ENCODE measurements around the gene GRIK1. TPM values are rescaled to one million over a fixed set of nuclear protein-coding genes. Genes with fewer than 3 reads are reported as not detected.

The GRIK1 gene
- total RNA-seq, 2 experiments from 2014 or later: not detected

DNA sequence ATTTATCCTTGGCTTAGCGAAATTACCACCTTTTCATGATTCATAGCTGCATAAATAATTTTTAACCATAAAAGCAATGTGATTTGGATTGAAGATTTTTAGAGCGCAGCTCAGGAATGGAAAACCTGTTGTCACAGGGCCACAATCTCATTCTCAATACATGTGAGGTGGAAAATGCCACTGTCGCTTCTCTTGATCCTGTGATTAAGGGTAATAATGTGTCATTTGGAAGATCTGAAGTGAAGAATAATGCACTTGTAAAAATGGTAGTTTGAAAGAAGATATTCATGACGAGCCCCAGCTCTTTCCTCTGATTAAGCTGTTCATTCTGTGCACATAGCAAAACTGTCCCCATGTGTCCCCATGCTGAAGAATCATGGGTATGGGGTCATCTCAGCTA is 410.7 kb downstream of the GRIK1 start:
- Mint-ChIP-seq H3K27ac (no peak overlapping the region), H3K4me3 (no peak overlapping the region), H3K4me1 (ENCODE audit: low read depth) (no peaks in the 10 kb centered on the region), H3K36me3 (ENCODE audit: low read depth) (peaks cover 25% of the 10 kb centered on the region), H3K27me3 (no peaks in the 10 kb centered on the region), H3K9me3 (peaks cover 16% of the 10 kb centered on the region)
- DNase-seq (no peak), ATAC-seq (no peak)
- TF ChIP-seq, protein P1, sequence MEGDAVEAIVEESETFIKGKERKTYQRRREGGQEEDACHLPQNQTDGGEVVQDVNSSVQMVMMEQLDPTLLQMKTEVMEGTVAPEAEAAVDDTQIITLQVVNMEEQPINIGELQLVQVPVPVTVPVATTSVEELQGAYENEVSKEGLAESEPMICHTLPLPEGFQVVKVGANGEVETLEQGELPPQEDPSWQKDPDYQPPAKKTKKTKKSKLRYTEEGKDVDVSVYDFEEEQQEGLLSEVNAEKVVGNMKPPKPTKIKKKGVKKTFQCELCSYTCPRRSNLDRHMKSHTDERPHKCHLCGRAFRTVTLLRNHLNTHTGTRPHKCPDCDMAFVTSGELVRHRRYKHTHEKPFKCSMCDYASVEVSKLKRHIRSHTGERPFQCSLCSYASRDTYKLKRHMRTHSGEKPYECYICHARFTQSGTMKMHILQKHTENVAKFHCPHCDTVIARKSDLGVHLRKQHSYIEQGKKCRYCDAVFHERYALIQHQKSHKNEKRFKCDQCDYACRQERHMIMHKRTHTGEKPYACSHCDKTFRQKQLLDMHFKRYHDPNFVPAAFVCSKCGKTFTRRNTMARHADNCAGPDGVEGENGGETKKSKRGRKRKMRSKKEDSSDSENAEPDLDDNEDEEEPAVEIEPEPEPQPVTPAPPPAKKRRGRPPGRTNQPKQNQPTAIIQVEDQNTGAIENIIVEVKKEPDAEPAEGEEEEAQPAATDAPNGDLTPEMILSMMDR (IDR thresholded peaks at IDR 0.05): no peak
- intact Hi-C loops (cut with micrococcal nuclease): no loop called here
- ChIA-PET POLR2A (no interaction called here), CTCF (interaction anchor here (1.1 kb wide), 1 partner anchor 64 kb away, joined by 3 read pairs; no protein-coding TSS in a partner anchor)

DNA sequence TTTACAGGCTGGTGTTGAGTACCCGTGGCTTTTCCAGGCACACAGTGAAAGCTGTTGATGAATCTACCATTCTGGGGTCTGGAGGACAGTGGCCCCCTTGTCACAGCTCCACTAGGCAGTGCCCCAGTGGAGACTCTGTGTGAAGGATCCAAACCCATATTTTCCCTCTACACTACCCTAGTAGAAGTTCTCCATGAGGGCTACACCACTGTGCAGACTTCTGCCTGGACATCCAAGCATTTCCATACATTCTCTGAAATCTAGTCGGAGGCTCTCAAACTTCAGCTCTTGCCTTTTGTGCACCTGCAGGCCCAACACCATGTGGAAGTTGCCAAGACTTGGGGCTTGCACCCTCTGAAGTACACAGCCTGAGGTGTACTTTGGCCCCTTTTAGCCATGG is 413.3 kb downstream of the GRIK1 start:
- ATAC-seq (no peak), DNase-seq (no peak)
- POLR2A ChIA-PET: no interaction called here
- H3K27me3 Mint-ChIP-seq: no peaks in the 10 kb centered on the region
- no peak overlapping the region for H3K4me3 Mint-ChIP-seq
- CTCF ChIA-PET: interaction anchor here (1.1 kb wide), 1 partner anchor 13 kb away, joined by 3 read pairs; no protein-coding TSS in a partner anchor
- no peaks in the 10 kb centered on the region for H3K4me1 Mint-ChIP-seq (ENCODE audit: low read depth)
- H3K36me3 Mint-ChIP-seq (ENCODE audit: low read depth): peaks cover 33% of the 10 kb centered on the region
- intact Hi-C loops (cut with micrococcal nuclease): no loop called here
- H3K27ac Mint-ChIP-seq: no peak overlapping the region
- peaks cover 16% of the 10 kb centered on the region for H3K9me3 Mint-ChIP-seq
- TF ChIP-seq, protein P1 (IDR thresholded peaks at IDR 0.05): no peak

DNA sequence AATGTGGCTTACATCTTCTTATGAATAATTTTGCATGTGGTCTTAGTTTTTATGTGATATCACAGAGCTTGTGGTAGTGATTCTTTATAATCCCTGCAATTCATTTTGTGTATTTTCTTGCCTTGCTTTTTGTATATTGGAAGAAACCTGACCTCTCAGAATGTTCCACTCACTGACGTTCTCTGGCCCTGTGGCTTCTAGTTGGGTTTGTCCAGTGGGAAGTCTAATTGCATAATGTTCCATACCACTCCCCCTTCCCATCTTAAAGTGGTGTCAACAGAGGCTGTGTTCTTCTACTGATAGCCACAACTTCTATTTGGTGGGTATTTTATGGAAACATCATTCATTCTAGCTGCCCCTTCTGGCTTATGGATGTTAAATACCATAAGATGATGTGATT is 415.7 kb downstream of the GRIK1 start:
- intact Hi-C loops (cut with micrococcal nuclease): no loop called here
- CTCF ChIA-PET: no interaction called here
- ATAC-seq (no peak), DNase-seq (no peak)
- H3K27ac Mint-ChIP-seq: no peak overlapping the region
- POLR2A ChIA-PET: no interaction called here
- TF ChIP-seq, protein P1 (IDR thresholded peaks at IDR 0.05): no peak
- H3K36me3 Mint-ChIP-seq (ENCODE audit: low read depth): peaks cover 31% of the 10 kb centered on the region
- peaks cover 17% of the 10 kb centered on the region for H3K9me3 Mint-ChIP-seq
- H3K4me3 Mint-ChIP-seq: no peak overlapping the region
- H3K27me3 Mint-ChIP-seq: no peaks in the 10 kb centered on the region
- no peaks in the 10 kb centered on the region for H3K4me1 Mint-ChIP-seq (ENCODE audit: low read depth)

DNA sequence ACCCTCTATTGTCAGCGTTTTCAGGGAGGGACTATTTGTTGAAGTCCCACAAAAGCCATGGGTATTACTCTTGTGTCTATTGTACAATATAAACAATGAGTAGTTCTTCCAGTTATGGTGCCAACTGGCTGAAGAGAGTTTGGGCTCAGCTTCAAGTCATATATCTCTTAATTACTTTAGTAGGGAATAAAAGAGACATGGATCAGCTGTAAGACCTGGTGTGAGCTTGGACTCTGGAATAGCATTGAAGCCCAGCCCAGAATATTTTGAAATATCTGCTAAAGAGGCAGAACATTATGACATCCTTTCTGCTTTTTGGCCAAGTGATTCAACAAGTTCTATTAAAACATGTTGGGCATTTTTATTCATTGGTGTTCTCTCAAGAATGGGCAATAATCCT is 416.1 kb downstream of the GRIK1 start:
- ATAC-seq: no peak
- CTCF ChIA-PET: no interaction called here
- POLR2A ChIA-PET: no interaction called here
- Mint-ChIP-seq H3K27me3 (no peaks in the 10 kb centered on the region), H3K36me3 (ENCODE audit: low read depth) (peaks cover 31% of the 10 kb centered on the region), H3K4me1 (ENCODE audit: low read depth) (no peaks in the 10 kb centered on the region), H3K4me3 (no peak overlapping the region), H3K27ac (no peak overlapping the region), H3K9me3 (peaks cover 17% of the 10 kb centered on the region)
- TF ChIP-seq, protein P1 (IDR thresholded peaks at IDR 0.05): no peak
- no peak for DNase-seq
- intact Hi-C loops (cut with micrococcal nuclease): no loop called here

DNA sequence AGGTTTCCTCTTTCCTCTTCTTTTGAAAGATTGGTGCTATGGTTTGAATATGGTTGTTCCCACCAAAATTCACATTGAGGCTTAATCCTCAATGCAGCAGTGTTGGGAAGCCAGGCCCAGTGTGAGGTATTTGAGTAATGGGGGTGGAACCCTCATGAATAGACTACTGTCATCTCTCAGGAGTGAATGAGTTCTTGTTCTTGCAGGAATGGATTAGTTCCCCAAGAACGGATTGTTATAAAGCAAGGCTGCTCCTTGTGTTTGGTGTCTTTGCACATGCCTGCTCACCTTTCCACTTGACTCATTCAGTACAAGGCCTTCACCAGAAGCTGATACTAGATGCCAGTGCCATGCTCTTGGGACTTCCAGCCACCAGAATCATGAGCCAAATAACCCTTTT is 417.9 kb downstream of the GRIK1 start:
- TF ChIP-seq, protein P1 (IDR thresholded peaks at IDR 0.05): no peak
- H3K4me1 Mint-ChIP-seq (ENCODE audit: low read depth): no peaks in the 10 kb centered on the region
- no peak for DNase-seq
- H3K27ac Mint-ChIP-seq: no peak overlapping the region
- ATAC-seq: no peak
- H3K4me3 Mint-ChIP-seq: no peak overlapping the region
- intact Hi-C loops (cut with micrococcal nuclease): no loop called here
- H3K9me3 Mint-ChIP-seq: peaks cover 10% of the 10 kb centered on the region
- POLR2A ChIA-PET: no interaction called here
- peaks cover 27% of the 10 kb centered on the region for H3K36me3 Mint-ChIP-seq (ENCODE audit: low read depth)
- CTCF ChIA-PET: no interaction called here
- H3K27me3 Mint-ChIP-seq: no peaks in the 10 kb centered on the region
